Ascending aorta (tissue), 2 donors: ENCODE results near the gene HASPIN. TPM values are rescaled to one million over a fixed set of nuclear protein-coding genes. Genes with fewer than 3 reads are reported as not detected.

Source experiments
- DNase-seq, 2 donors: peaks; one replicate each; pipeline ENCODE4 v3.0.0-alpha.2; 2019; ENCODE audit warnings: low spot score in 2 of 2
- H3K27ac ChIP-seq, 2 donors: fragments of 200-600 bp; sonication (generic); one replicate each; pipeline ENCODE4 v1.5.1; 2016 to 2017; ENCODE audit warnings: mild to moderate bottlenecking in 1 of 2
- H3K27me3 ChIP-seq: fragments of 200-600 bp; sonication (generic); one replicate; pipeline ENCODE4 v1.5.1; 2017
- H3K36me3 ChIP-seq, 2 donors: fragments of 200-600 bp; sonication (generic); one replicate each; pipeline ENCODE4 v1.5.1; 2016
- H3K4me1 ChIP-seq, 2 donors: fragments of 200-600 bp; sonication (generic); one replicate each; pipeline ENCODE4 v1.5.1; 2016 to 2017; ENCODE audit warnings: mild to moderate bottlenecking in 1 of 2
- H3K4me3 ChIP-seq, 2 donors: fragments of 200-600 bp; sonication (generic); one replicate each; pipeline ENCODE4 v1.5.1; 2016 to 2017; ENCODE audit warnings: mild to moderate bottlenecking in 1 of 2
- H3K9me3 ChIP-seq, 2 donors: fragments of 200-600 bp; sonication (generic); one replicate each; pipeline ENCODE4 v1.5.1; 2016
- intact Hi-C: fragments of 100-400 bp; cut with DNase I; formaldehyde crosslinking; loops from one replicate; pipeline ENCODE4 v1.15.1; 2023
- total RNA-seq: library from RNA; depleted of rRNA; stranded (reverse); fragments of >200 nt; gene quantifications from one replicate; pipeline ENCODE4 v1.1.0, GENCODE V29; 2016
- TF ChIP-seq, protein P1 (sequence below), 3 experiments: fragments of 200-600 bp in 2 of 3; fragments of 450-650 bp in 1 of 3; sonication (generic) in 2 of 3; IDR thresholded peaks; one replicate each; pipeline ENCODE4 v1.5.1; 2016 to 2019; ENCODE audit warnings: antibody characterized with exemption in 3 of 3, mild to moderate bottlenecking in 1 of 3, moderate library complexity in 1 of 3

The HASPIN gene
- 2.7 TPM for total RNA-seq

- Histone ChIP-seq H3K27me3 (no peaks in the 10 kb centered on the region), H3K4me1 (peaks cover 7 to 11% of the 10 kb centered on the region in 2 donors), H3K4me3 (peak within 1 kb of the TSS; percentile 58 to 77), H3K36me3 (peaks cover 0 to 12% of the 10 kb centered on the region in 2 donors), H3K27ac (peak within 1 kb of the TSS; percentile 72 to 75), H3K9me3 (no peaks in the 10 kb centered on the region)
- TF ChIP-seq, protein P1, sequence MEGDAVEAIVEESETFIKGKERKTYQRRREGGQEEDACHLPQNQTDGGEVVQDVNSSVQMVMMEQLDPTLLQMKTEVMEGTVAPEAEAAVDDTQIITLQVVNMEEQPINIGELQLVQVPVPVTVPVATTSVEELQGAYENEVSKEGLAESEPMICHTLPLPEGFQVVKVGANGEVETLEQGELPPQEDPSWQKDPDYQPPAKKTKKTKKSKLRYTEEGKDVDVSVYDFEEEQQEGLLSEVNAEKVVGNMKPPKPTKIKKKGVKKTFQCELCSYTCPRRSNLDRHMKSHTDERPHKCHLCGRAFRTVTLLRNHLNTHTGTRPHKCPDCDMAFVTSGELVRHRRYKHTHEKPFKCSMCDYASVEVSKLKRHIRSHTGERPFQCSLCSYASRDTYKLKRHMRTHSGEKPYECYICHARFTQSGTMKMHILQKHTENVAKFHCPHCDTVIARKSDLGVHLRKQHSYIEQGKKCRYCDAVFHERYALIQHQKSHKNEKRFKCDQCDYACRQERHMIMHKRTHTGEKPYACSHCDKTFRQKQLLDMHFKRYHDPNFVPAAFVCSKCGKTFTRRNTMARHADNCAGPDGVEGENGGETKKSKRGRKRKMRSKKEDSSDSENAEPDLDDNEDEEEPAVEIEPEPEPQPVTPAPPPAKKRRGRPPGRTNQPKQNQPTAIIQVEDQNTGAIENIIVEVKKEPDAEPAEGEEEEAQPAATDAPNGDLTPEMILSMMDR (IDR thresholded peaks at IDR 0.05): peak; percentile 8 to 37 (median 17)
- peak; percentile 45 to 91 for DNase-seq
- intact Hi-C loops: loop anchor here (1.0 to 10.0 kb wide), 3 partner anchors 55 to 831 kb away; partner anchors contain the start of genes CTNS, EMC6, MYBBP1A and SHPK
Observed at GRCh38 chr17:3723556-3724377, at the start of gene HASPIN. Gene HASPIN (plus strand): TSS chr17:3723903. CDS start chr17:3723936, 33 bp downstream.

DNA sequence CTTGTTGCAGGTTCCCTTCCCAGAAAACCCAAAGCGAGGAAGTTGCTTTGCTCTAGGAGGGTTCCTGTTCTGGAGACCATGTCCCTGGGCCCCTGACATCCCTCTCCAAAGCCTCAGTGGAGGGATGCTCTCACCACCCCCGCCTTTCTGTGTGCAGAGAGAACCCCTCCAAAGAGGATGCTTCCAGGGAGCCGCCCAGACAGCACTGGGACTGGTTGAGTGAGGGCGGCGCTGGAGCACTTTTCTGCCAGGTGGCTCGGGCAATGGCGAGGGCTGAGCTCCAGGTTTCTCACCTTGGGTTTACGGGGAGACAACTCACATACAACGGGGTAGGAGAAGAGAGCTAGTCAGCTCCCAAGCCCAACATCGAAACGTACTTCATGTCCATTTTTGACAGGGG, 47.8 kb upstream of the HASPIN start:
- no peaks in the 10 kb centered on the region for H3K4me1 ChIP-seq
- no peaks in the 10 kb centered on the region for H3K27me3 ChIP-seq
- no peak overlapping the region for H3K4me3 ChIP-seq
- H3K36me3 ChIP-seq: no peaks in the 10 kb centered on the region
- H3K9me3 ChIP-seq: no peaks in the 10 kb centered on the region
- TF ChIP-seq, protein P1 (IDR thresholded peaks at IDR 0.05): no peak
- intact Hi-C loops: no loop called here
- H3K27ac ChIP-seq: no peak overlapping the region
- no peak for DNase-seq

- Histone ChIP-seq H3K9me3 (no peaks in the 10 kb centered on the region), H3K36me3 (no peaks in the 10 kb centered on the region), H3K27me3 (no peaks in the 10 kb centered on the region), H3K27ac (no peak overlapping the region), H3K4me1 (no peaks in the 10 kb centered on the region), H3K4me3 (no peak overlapping the region)
- intact Hi-C loops: no loop called here
- TF ChIP-seq, protein P1 (IDR thresholded peaks at IDR 0.05): no peak
- DNase-seq: no peak
Observed at GRCh38 chr17:3678095-3678820, 45.4 kb upstream of the HASPIN start.

GRCh38 chr17:3678821-3679530, 44.7 kb upstream of the HASPIN start:
- Histone ChIP-seq H3K27me3 (no peaks in the 10 kb centered on the region), H3K4me3 (no peak overlapping the region), H3K36me3 (no peaks in the 10 kb centered on the region), H3K4me1 (no peaks in the 10 kb centered on the region), H3K9me3 (no peaks in the 10 kb centered on the region), H3K27ac (no peak overlapping the region)
- no peak for DNase-seq
- intact Hi-C loops: no loop called here
- TF ChIP-seq, protein P1 (IDR thresholded peaks at IDR 0.05): no peak

DNA sequence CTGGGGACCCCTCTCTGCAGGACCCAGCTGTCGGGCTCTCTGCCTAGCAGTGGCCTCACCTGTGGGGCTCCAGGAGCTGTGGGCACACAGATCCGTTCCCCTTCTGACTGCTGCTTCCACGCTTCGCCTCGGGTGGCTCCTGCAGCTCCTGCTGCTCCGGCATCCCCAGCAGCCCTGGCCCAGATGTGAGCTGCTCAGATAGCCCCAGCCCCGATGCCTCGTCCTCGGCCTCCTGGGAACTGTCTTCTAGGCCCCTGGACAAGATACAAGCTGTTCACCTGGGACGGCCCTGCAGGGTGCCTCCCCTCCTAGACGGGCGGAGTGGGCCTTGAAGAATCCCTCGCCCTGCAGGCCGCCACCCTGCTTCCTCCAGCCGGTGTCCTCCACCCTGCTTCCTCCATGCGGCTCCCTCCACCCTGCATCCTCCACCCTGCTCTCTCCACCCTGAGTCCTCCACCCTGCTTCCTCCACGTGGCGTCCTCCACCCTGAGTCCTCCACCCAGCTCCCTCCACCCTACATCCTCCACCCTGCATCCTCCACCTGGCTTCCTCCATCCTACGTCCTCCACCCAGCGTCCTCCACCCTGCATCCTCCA, 44.1 kb upstream of the HASPIN start:
- H3K4me1 ChIP-seq: no peaks in the 10 kb centered on the region
- intact Hi-C loops: no loop called here
- H3K27ac ChIP-seq: no peak overlapping the region
- DNase-seq: no peak
- TF ChIP-seq, protein P1 (IDR thresholded peaks at IDR 0.05): no peak
- H3K27me3 ChIP-seq: no peaks in the 10 kb centered on the region
- H3K36me3 ChIP-seq: no peaks in the 10 kb centered on the region
- no peaks in the 10 kb centered on the region for H3K9me3 ChIP-seq
- no peak overlapping the region for H3K4me3 ChIP-seq
